Pons (tissue), 1 donor: ENCODE measurements around the gene F11R.
A peak's percentile ranks its signal among the peaks of the same experiment; 100 is the strongest.
"Not testable (repeated sequence)": the region's sequence is repeated elsewhere in the genome, so short reads cannot be mapped to it uniquely, and the experiment has no call there.

Experiments
- DNase-seq: peaks from one replicate; pipeline ENCODE4 v3.0.0-alpha.2; 2016; ENCODE audit warnings: low spot score

The F11R gene

GRCh38 chr1:161013131-161013487, 7.8 kb downstream of the F11R start:
- no peak for DNase-seq

- DNase-seq = no peak
Observed at GRCh38 chr1:161012420-161012819, 8.5 kb downstream of the F11R start.

GRCh38 chr1:161009602-161010211, 11.2 kb downstream of the F11R start:
- no peak for DNase-seq

- no peak for DNase-seq
Observed at GRCh38 chr1:161008869-161009510, 12.0 kb downstream of the F11R start.

- DNase-seq = no peak
Observed at GRCh38 chr1:161007369-161007768, 13.6 kb downstream of the F11R start.

- DNase-seq = no peak
Observed at GRCh38 chr1:161006563-161006962, 14.4 kb downstream of the F11R start.

GRCh38 chr1:161001525-161001924, 19.4 kb downstream of the F11R start:
- no peak for DNase-seq

GRCh38 chr1:161000736-161001480, 20.0 kb downstream of the F11R start:
- no peak for DNase-seq

GRCh38 chr1:160999376-160999775, 21.6 kb downstream of the F11R start:
- DNase-seq = no peak

- DNase-seq = peak; percentile 64
Observed at GRCh38 chr1:160997323-160998038, 23.5 kb downstream of the F11R start.

- DNase-seq = no peak
Observed at GRCh38 chr1:160996178-160996577, 24.8 kb downstream of the F11R start.

GRCh38 chr1:160993544-160994193, 27.3 kb downstream of the F11R start:
- DNase-seq = peak; percentile 32

GRCh38 chr1:160992036-160992435, 28.9 kb downstream of the F11R start:
- not testable (repeated sequence) for DNase-seq

GRCh38 chr1:160987359-160988050, 33.4 kb downstream of the F11R start:
- DNase-seq = no peak

- no peak for DNase-seq
Observed at GRCh38 chr1:160985723-160986122, 35.2 kb downstream of the F11R start.

GRCh38 chr1:160981584-160982411, 39.2 kb downstream of the F11R start:
- no peak for DNase-seq

- DNase-seq = no peak
Observed at GRCh38 chr1:160979286-160979685, 41.7 kb downstream of the F11R start.

- DNase-seq = no peak
Observed at GRCh38 chr1:160978510-160978927, 42.4 kb downstream of the F11R start.

- no peak for DNase-seq
Observed at GRCh38 chr1:160975026-160975425, 45.9 kb downstream of the F11R start.

GRCh38 chr1:160973491-160973890, 47.5 kb downstream of the F11R start:
- no peak for DNase-seq

GRCh38 chr1:160972939-160973338, 48.0 kb downstream of the F11R start:
- DNase-seq = no peak
